ENCODE results near the gene TTC34.
"Not testable (repeated sequence)": the region's sequence is repeated elsewhere in the genome, so short reads cannot be mapped to it uniquely, and the experiment has no call there.

TTC34 gene

GRCh38 chr1:2798958-2799357, 2.5 kb downstream of the TTC34 start:
- DNase-seq (ENCODE audit: low spot score): not testable (repeated sequence)

- DNase-seq (ENCODE audit: low spot score): no peak
Observed at GRCh38 chr1:2797741-2798016, 3.8 kb downstream of the TTC34 start.

- no peak for DNase-seq (ENCODE audit: low spot score)
Observed at GRCh38 chr1:2796890-2797740, 4.4 kb downstream of the TTC34 start.

GRCh38 chr1:2795926-2796325, 5.6 kb downstream of the TTC34 start:
- DNase-seq (ENCODE audit: low spot score): no peak

GRCh38 chr1:2791027-2791760, 10.3 kb downstream of the TTC34 start:
- DNase-seq (ENCODE audit: low spot score): no peak

- no peak for DNase-seq (ENCODE audit: low spot score)
Observed at GRCh38 chr1:2789986-2790581, 11.4 kb downstream of the TTC34 start.

GRCh38 chr1:2789164-2789985, 12.1 kb downstream of the TTC34 start:
- DNase-seq (ENCODE audit: low spot score): no peak

GRCh38 chr1:2788506-2789163, 12.9 kb downstream of the TTC34 start:
- DNase-seq (ENCODE audit: low spot score): no peak

- DNase-seq (ENCODE audit: low spot score): no peak
Observed at GRCh38 chr1:2787163-2787911, 14.2 kb downstream of the TTC34 start.

GRCh38 chr1:2786329-2787162, 14.9 kb downstream of the TTC34 start:
- no peak for DNase-seq (ENCODE audit: low spot score)

GRCh38 chr1:2785631-2786328, 15.7 kb downstream of the TTC34 start:
- no peak for DNase-seq (ENCODE audit: low spot score)

- no peak for DNase-seq (ENCODE audit: low spot score)
Observed at GRCh38 chr1:2784854-2785630, 16.5 kb downstream of the TTC34 start.

- DNase-seq (ENCODE audit: low spot score): no peak
Observed at GRCh38 chr1:2783435-2784397, 17.8 kb downstream of the TTC34 start.

GRCh38 chr1:2783069-2783434, 18.4 kb downstream of the TTC34 start:
- DNase-seq (ENCODE audit: low spot score): no peak

- no peak for DNase-seq (ENCODE audit: low spot score)
Observed at GRCh38 chr1:2781627-2782026, 19.9 kb downstream of the TTC34 start.

GRCh38 chr1:2778220-2778592, 23.3 kb downstream of the TTC34 start:
- no peak for DNase-seq (ENCODE audit: low spot score)

GRCh38 chr1:2777424-2778219, 23.9 kb downstream of the TTC34 start:
- DNase-seq (ENCODE audit: low spot score): no peak
